CD4-positive, alpha-beta T cell treated with Interferon gamma for 1 hour (primary cell): Measurements from ENCODE around the gene KCND2.

ENCODE experiments used
- DNase-seq: peaks from one replicate; pipeline ENCODE4 v3.0.0-alpha.2; 2020

Gene KCND2

DNA sequence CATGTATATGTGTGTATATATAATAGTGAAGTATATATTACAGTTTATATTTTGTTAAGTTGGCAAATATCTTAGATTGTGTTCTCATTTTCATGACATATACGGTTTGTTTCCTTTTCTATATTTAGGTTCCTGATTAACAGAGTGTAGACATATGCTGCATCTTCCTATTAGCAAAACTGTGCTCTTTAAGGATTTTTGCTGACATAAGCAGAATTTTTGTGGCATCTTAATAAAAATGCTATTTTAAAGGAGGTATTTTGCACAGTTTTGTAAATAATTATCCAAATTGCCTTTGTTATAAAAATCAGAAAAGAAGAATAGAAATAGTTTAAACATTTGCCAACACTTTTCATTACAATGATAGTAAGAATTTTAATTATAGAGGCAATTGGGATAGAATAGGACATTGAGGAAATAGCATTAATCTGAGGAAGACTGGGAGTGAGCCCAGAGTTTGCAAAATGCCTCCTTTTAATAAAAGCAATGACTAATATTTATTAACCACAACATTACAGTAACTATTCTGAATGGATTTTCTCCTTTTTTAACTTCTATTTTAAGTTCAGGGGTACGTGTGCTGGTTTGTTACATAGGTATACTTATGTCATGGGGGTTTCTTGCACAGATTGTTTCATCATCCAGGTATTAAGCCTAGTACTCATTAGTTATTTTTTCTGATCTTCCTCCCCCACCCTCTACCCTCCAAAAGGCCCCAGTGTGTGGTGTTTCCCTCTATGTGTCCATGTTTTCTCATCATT lies 38.2 kb downstream of the KCND2 start:
- DNase-seq = no peak

DNA sequence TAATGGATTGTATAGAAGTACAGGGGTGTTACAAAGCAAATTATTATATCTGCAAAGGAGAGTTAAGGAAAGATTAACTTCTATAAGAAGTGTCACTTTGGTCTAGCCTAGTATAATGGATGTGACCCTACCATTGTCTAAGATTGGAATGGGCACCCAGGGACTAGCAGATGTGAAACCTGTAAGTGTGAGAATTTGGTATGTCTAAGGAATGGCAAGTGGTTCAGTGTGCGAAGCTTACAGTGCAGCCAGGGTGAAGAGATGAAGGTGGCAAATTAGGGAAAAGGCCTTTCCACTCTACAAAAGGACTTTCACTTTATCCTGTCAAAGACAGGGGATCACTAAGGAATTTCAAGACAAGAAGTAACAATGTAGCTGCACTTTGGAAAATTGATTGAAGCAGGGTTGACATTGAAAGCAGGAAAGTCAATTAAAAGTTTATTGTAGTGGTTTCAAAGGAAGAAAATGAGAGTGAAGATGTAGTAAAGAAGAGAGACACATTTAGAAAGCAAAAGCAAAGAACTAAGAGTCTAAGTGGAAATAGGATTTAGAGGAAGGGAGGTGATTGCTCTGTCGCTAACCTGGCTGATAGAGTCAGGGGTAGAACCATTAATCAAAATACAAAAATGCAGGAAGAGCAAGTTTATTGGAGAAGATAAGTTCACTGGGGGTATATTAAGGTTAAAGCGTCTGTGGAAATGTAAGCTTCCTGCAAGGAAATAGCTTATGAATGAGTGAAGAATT lies 47.4 kb downstream of the KCND2 start:
- DNase-seq = no peak

DNA sequence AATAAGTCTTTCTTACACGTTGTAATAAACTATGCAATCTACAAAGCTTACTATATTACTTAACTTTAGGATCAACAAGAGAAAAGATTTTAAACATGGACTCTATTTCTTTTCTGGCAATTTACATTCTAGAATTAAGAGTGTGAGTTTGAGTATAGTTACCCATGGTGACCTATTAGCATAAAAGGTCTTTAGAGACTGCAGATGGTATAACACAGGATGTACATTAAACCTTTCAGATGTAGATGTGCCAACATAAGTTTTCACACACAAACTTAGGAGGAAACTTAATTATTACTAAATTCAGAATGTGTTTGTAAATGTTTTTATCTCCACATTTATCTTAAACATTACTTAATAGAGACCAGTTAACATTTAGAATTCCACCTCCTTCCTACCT lies 54.1 kb downstream of the KCND2 start:
- no peak for DNase-seq

DNA sequence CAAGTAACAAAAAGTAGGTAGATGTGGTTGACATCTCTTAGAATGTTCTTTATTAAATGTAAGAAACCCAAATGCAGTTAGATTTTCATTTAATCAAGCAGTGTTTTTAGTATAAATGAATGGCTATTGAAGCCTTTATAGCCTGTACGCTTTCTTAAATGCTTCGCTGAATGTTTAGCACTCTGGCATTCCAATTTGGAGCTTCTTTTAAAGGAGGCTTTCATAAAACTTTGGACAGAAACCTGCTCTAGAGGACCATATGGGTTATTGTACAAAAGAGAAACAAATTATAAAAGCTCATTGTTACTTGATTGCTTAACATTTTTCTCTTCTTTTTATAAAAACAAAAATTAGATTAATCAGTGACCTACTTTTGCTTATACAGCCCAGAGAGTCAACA lies 59.5 kb downstream of the KCND2 start:
- DNase-seq = no peak

DNA sequence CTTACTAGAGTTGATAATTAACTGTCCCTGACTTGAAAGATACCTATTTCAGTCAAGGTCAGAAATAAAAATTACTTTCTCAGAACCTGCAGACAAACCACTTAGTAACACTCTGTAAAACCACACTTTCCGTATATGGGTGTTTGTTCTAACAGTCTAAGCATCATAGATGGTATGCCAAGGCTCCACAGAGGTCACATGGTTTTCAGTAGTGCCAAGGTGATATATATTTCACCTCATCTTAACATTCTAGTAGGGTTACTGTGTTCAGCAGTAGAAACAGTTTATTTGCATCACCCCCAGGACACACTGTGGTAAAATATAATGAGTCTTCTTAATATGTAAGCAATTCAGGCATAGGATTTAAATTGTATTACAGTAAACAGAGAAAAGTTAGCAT lies 61.5 kb downstream of the KCND2 start:
- DNase-seq = no peak

DNA sequence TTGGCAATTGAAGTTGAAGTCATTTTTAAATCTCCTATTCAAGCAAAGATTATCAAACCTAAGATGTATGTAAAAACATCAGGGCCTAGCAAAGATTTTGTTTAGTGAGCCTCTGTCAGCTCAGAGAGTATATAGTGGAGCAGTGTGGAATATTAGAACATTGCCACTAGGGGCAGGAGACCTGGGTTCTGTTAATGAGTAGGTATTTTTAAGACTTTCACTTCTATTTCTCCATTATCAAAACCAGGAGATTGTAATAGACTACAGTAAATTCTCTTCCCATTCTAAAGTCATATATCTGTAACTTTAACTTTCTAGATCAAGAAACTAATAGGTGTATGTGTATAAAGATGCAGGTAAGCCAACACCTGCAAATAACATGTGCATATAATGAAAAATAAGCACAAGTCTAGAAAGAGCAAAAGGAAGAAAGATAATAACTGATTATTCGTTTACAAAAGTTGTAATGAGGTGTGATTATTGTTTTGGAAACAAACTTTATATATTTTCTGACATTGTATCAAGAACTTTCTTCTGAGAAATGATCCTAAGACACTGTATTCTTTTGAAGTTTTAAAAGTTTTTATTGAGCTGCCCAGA lies 64.4 kb downstream of the KCND2 start:
- DNase-seq = no peak

DNA sequence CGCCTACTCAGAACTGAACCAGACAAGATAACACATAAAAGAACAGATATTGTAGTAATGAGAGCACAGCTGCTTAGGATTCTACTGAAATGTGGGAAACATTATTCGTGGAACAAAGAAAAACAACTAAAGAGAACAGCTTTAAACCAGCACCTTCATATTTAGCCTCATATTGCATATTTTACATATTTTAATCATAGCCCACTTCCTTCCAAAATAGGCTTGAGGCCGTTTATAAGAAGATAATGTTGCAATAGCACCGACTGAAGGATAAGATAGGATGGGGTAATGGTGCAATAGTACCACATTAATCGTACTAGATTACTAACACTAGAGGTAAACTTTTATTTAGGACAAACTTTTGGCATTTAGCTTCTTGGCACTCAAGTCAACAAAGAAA lies 71.3 kb downstream of the KCND2 start:
- no peak for DNase-seq

DNA sequence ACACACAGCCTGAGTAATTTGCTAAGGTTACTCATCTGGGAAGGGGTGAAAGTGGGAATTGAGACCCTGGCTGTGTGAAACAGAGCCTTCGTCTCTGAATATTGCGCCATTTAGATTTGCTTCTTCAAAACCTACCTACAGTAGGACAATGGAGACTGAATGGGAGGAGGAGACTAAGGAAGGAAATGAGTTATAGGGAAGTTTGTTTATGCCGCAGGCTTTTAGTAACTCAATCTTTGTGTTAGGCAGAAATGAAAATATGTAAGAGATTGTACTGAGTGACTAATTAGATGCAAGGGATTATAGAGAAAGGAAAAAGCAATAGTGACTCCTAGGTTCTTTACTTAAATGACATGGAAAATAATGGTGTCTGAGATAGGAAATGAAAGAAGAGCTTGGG lies 80.2 kb downstream of the KCND2 start:
- no peak for DNase-seq

DNA sequence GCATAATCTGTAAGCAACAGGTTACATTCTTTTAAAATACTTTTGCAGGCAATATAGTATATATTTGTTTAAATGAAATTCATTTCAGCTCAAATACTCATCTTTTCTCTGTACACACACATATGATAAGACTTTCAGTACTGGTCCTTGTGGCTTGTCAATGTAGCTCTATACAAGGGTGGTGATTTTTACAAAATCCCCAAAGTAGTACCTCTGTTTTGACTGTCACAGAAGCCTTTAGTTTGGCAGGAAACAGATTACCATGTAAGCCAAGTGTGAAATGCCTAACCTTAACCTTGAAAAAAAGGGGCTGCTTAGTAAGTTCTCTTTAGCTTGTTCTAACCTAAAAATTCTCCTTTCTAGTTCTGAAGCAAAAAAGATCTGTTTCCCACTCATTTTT lies 87.9 kb downstream of the KCND2 start:
- DNase-seq = no peak

DNA sequence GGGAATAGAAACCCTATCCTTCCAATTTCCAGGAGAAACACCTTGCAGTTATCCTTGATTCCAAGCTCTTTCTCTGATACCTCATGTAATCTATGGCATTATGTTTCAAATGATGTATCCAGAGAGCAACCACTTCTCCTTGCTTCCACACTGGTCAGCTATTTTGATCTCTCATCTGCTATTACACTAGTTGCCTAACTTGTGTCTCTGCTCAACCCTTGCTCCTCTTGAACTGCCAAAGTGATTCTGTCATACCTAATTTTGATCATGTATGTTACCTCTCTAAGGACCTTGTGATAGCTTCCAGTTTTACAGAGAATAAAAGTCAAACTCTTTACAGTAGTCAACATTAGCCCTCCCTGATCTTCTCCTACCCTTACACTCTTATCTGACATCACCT lies 90.4 kb downstream of the KCND2 start:
- no peak for DNase-seq

DNA sequence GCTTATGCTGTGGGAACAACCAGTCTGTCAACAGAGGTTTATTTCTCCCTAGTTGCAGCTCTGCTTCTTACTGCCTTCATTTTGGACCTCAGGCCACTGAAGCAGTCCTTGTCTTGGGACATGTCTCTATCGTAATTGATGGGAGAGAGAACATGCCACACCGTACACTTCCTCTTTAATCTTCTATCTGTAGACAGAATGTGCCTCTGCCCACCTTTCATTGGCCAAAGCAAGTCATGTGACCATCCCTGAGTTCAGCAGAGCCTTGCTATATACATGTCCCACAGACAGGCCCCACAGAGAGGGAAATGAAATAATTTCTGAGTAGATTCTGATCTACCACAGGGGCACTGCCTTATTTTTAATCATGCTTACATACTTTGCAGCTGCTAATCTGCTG lies 98.0 kb downstream of the KCND2 start:
- no peak for DNase-seq

DNA sequence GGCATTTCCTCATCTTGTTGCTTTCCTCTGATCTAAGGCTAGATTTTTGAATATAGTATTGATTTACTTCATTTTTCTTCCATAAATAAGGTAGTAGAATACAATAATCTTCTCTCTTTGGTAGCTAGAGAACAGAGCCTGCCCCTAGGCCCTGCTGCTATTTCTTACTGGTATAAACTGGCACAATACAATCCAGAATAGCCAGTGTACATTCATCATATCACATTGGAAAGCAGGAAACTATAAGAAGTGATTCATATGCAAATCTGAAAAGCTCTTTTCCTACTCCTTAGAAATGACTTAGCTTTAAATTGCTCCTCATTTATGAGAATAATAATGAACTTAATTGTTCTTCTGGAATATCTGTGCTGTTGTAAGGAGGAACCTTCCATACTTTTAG lies 100.2 kb downstream of the KCND2 start:
- DNase-seq = no peak

DNA sequence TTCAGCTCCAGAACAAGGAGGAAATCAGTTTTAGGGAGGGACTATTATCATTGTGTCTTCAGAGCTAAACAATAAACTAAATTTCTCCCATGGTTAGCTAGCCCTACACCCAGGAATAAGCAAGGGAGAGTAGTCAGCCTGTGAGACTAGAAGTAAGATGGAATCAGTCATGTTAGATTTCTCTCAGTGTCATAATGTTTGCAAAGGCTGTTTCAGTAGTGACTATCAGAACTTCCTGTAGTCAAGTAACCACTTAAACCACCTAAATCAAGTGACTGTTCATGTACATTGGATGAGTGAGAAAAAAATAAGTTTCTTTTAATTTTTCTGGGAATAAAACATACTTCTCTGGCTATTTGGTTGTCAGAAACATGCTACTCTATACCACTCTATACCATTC lies 121.6 kb downstream of the KCND2 start:
- DNase-seq = no peak

DNA sequence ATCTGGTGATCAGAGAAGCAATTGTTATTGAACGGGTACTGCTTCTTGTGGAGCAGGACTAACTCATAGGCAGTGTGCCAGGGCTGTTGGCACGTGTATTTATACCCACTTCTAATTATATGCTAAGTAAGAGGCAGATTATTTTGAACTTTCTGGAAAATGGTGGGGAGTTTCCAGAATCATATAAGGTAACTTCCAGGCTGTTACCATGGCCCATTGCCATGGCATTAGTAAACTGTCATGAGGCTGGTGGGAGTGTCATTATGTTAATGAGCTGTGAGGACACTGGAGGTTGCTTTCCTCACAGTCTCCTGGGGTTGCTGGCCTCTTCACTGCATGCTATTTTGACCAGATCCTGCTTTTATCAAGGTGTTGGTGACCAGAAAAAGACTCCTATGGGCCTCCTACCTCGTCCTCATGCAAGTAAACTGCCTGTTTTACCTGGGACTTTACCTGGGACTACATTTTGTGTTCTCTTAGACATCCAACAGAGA lies 122.6 kb downstream of the KCND2 start:
- no peak for DNase-seq

DNA sequence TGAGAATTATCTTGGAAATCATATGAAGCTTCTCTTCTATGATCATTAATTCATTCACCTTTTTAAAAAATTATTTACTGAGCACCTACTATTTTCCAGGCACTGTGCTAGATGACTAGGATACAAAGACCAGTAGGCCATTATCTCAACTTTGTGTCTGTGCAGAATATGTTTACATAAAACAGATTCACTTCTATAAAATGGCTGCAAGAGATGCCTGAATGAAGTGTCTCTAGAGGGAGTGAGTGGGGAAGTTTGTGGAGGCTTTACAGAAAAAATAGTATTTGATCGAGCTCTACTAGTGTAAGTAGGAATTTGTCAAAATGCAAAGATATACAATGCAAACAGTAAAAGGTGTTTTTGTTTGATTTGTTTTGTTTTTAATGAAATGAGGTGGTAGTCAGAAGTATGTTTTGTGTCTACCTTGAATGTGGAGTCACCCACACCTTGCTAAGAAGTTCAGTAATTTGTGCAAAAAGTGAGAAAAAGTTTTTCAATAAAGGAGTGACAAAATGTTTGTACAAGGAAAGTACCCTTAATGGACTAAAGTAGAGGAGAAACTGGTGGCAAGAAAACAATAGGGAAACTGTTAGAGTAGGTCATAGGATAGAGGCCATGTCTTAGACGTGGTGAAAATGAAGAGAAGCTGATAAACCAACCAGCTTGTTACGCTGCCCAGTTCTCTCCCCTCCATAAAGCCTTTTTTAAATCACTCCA lies 125.5 kb downstream of the KCND2 start:
- no peak for DNase-seq

DNA sequence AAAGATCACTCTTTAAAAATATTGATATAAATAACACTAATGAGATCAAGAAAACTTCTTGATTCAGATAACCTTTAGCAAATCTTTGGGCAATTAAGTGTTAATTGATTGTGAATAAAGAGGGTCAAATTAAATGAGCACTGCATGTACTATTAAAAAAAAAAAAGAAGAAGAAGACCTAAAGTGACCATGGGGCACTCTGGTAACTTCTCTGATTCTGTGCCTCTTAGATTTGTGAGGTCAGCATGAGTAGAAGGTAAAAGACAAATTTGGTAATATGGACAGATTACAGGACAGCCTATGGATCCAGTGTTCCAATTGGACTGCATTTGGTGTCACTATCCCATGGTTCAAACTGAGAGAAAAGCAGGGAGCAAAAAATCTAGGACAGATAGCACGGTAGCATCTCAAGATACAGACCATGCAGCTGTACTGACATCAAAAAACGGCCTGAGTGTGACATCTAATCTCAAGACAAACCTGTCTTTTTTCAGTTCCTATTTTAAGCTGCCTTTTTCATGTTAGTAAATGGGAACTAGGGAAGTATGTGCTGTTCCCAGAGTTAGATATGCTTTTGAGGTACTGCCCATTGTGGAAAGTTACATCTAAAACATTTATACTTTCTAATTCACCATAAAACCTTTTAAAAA lies 128.0 kb downstream of the KCND2 start:
- DNase-seq = no peak

DNA sequence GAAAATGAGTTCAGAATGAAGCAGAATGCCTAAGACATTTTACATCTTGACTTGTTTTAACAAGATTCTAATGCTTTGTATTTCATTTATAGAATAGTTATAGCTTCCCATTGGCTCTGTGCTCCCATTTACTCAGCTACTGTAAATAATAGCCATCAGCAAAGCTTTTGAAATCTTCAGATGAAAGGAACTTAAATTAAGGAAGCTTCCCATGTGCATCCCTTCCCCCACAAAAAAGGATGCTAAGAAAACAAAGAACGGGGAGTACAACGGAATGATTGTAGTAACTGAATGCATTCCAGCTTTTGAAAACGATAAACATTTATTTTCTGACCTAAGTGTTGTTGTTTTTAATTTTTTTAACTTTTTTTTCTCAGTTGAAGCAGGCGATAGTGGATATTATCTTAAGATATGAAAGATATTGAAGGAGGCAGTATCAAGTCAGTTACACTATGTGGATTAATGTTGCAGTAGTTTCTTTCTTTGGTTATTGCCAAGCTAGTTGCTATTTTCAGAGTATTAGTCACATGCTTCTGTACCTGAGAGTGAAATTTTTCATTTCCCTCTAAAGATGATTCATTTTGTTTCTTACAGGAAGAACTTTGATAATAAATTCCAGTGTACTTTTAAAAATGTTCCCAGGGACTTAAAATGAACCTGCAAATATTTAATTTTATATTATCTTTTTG lies 129.2 kb downstream of the KCND2 start:
- DNase-seq = no peak

DNA sequence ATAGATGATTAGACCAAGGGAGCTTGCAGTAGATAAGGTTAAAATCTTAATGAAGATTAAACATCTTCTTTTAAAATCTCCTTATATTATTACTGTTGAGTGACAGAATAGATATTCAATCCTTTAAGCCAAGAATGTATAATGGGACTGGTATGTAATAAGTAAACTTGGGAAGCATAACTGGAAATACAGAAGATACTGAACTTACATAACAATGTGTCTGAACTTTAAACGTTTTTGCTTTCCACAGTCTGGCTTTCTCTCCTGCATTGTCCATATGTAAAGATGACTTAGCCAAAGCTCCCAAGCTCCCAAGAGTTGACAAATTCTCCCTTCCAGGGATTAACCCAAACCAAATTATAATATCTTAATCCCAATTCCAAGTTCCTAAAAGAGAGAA lies 129.8 kb downstream of the KCND2 start:
- no peak for DNase-seq

DNA sequence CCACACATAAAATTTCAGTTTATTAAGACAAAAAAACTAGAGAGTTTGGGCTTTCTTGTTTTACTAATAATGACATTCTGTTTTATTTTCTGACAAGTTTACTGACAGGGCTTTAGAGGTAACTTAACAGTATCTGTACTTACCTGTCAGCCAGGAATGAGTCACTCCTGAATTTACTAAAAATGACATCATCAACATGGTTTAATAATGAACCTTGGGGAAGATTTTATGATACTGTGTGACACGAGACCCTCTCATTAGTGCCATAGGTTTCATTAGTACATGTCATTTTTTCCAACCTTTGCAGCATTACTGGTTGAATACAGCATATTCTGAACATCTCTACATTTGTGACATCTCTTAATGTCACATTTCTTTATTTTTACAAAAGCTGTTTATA lies 131.1 kb downstream of the KCND2 start:
- no peak for DNase-seq

DNA sequence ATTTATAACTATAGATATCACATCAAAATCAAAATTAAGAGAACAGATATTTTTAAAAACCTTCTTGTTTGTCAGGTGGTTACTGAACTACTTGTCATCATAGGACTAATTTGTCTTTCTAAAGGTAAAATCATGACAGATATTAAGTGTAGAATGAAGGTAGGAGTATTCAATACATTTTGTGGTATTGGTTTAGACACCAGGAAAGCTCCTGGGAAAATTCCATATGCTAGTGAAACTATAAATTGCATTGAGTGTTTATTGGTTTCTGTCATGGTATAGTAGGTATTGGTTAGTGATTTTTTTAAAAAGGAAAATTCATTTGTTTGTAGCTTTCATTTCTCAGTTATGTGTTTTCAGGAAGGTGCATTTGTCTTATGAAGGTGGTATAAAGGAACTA lies 132.7 kb downstream of the KCND2 start:
- DNase-seq = no peak

DNA sequence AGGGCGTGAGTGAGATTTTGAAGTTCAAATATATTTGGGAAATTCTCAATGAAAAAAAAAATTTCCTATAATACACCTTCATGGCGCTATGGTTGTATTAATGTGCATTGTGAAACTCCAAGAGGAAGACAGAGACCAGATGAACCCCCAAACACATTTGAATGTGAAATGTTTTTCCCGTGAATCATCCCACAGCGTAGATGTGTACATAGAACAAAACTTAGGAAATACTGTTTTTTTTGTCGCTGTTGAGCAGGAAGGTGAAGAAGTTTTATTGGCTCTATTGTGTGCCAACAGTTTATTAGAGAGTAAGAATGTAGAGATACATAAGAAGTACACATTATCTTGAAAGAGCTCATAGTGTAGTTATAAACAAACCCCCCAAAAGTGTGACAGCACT lies 134.0 kb downstream of the KCND2 start:
- DNase-seq = no peak
